Smooth muscle cell (in vitro differentiated cells): ENCODE results near the gene SLC27A1. TPM values are rescaled to one million over a fixed set of nuclear protein-coding genes. Genes with fewer than 3 reads are reported as not detected.

Source experiments
- DNase-seq: peaks from one replicate; lab custom pipeline; 2025; ENCODE audit not compliant: unreplicated experiment; lab: John Stamatoyannopoulos, UW
- H2AFZ ChIP-seq: fragments of 200-600 bp; sonication (generic); 2 replicates; pipeline ENCODE4 v1.6.0; 2016; ENCODE audit warnings: antibody characterized with exemption, low read depth, mild to moderate bottlenecking
- H3F3A ChIP-seq: fragments of 200-600 bp; sonication (generic); 2 replicates; pipeline ENCODE4 v1.6.0; 2017; ENCODE audit warnings: antibody characterized with exemption, low read depth
- H3K27ac ChIP-seq: fragments of 200-600 bp; sonication (generic); 2 replicates; pipeline ENCODE4 v1.5.1; 2016; ENCODE audit warnings: low read depth, mild to moderate bottlenecking
- H3K27me3 ChIP-seq: fragments of 200-600 bp; sonication (generic); 2 replicates; pipeline ENCODE4 v1.6.1; 2016; ENCODE audit warnings: low read depth, mild to moderate bottlenecking
- H3K36me3 ChIP-seq: fragments of 200-600 bp; sonication (generic); 2 replicates; pipeline ENCODE4 v1.5.1; 2016; ENCODE audit warnings: low read depth
- H3K4me1 ChIP-seq: fragments of 200-600 bp; sonication (generic); 2 replicates; pipeline ENCODE4 v1.5.1; 2016; ENCODE audit warnings: low read depth
- H3K4me2 ChIP-seq: fragments of 200-600 bp; sonication (generic); 2 replicates; pipeline ENCODE4 v1.6.0; 2016; ENCODE audit warnings: mild to moderate bottlenecking
- H3K4me3 ChIP-seq: fragments of 200-600 bp; sonication (generic); 2 replicates; pipeline ENCODE4 v1.5.1; 2016; ENCODE audit warnings: mild to moderate bottlenecking
- H3K79me2 ChIP-seq: fragments of 200-600 bp; sonication (generic); 2 replicates; pipeline ENCODE4 v1.6.0; 2016; ENCODE audit warnings: low read depth, mild to moderate bottlenecking
- H3K9ac ChIP-seq: fragments of 200-600 bp; sonication (generic); 2 replicates; pipeline ENCODE4 v1.6.0; 2016; ENCODE audit warnings: low read depth
- H3K9me3 ChIP-seq: fragments of 200-600 bp; sonication (generic); replicated peaks from 2 replicates; pipeline ENCODE4 v1.5.1; 2016; ENCODE audit warnings: low read depth
- H4K20me1 ChIP-seq: fragments of 200-600 bp; sonication (generic); 2 replicates; pipeline ENCODE4 v1.6.0; 2016; ENCODE audit warnings: low read depth
- WGBS: methylation state at CpG from one replicate; pipeline ENCODE4 v1.1.7; 2016; ENCODE audit warnings: low lambda C conversion rate; 5-methylcytosine and 5-hydroxymethylcytosine counted together
- polyA plus RNA-seq: library from polyadenylated mRNA; unstranded; fragments of >200 nt; fragmentation: Nextera tagmentation; extraction: Ambion mirVana; gene quantifications from 2 replicates; pipeline ENCODE4 v1.2.1, GENCODE V29; 2016
- total RNA-seq: library from RNA; depleted of rRNA; stranded (reverse); fragments of >200 nt; gene quantifications from 2 replicates; pipeline ENCODE4 v1.2.3, GENCODE V29; 2014
- TF ChIP-seq, protein P1 (sequence below): fragments of 200-600 bp; sonication (generic); IDR thresholded peaks from 2 replicates; pipeline ENCODE4 v1.5.1; 2017; ENCODE audit warnings: borderline replicate concordance, mild to moderate bottlenecking, antibody characterized with exemption; ENCODE audit not compliant: insufficient read depth, poor library complexity, severe bottlenecking

The SLC27A1 gene
- total and polyA plus RNA-seq, 2 experiments from 2014 or later, result 9.7 to 11.5 TPM

- peak; percentile 16 for DNase-seq
- no peak overlapping the region for H3K4me2 ChIP-seq
- WGBS, result 11% methylated on average over 24 of the region's 27 CpGs
Measured at GRCh38 chr19:17424743-17425365, 45.5 kb upstream of the SLC27A1 start.

GRCh38 chr19:17429641-17430113, 40.6 kb upstream of the SLC27A1 start:
- Histone ChIP-seq H3F3A (no peaks in the 10 kb centered on the region), H4K20me1 (no peaks in the 10 kb centered on the region), H3K4me3 (no peak overlapping the region), H3K36me3 (no peaks in the 10 kb centered on the region), H3K9me3 (no peaks in the 10 kb centered on the region), H3K9ac (no peak overlapping the region), H2AFZ (no peak overlapping the region), H3K4me2 (no peak overlapping the region), H3K27ac (no peak overlapping the region), H3K79me2 (no peaks in the 10 kb centered on the region), H3K27me3 (no peaks in the 10 kb centered on the region), H3K4me1 (no peaks in the 10 kb centered on the region)
- TF ChIP-seq, protein P1, sequence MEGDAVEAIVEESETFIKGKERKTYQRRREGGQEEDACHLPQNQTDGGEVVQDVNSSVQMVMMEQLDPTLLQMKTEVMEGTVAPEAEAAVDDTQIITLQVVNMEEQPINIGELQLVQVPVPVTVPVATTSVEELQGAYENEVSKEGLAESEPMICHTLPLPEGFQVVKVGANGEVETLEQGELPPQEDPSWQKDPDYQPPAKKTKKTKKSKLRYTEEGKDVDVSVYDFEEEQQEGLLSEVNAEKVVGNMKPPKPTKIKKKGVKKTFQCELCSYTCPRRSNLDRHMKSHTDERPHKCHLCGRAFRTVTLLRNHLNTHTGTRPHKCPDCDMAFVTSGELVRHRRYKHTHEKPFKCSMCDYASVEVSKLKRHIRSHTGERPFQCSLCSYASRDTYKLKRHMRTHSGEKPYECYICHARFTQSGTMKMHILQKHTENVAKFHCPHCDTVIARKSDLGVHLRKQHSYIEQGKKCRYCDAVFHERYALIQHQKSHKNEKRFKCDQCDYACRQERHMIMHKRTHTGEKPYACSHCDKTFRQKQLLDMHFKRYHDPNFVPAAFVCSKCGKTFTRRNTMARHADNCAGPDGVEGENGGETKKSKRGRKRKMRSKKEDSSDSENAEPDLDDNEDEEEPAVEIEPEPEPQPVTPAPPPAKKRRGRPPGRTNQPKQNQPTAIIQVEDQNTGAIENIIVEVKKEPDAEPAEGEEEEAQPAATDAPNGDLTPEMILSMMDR, result no peak
- DNase-seq, result no peak
- 83% methylated on average over 17 of the region's 17 CpGs for WGBS

More at GRCh38 chr19:17424743-17425365, 45.5 kb upstream of the SLC27A1 start:
- no peak overlapping the region for H2AFZ ChIP-seq
- no peak overlapping the region for H3K9ac ChIP-seq
- H3K4me3 ChIP-seq, result no peak overlapping the region
- H3K36me3 ChIP-seq, result no peaks in the 10 kb centered on the region
- no peaks in the 10 kb centered on the region for H3F3A ChIP-seq
- no peak overlapping the region for H3K27ac ChIP-seq
- no peaks in the 10 kb centered on the region for H3K4me1 ChIP-seq
- H3K9me3 ChIP-seq, result no peaks in the 10 kb centered on the region
- TF ChIP-seq, protein P1, result peak; percentile 40
- H3K79me2 ChIP-seq, result no peaks in the 10 kb centered on the region
- no peaks in the 10 kb centered on the region for H3K27me3 ChIP-seq
- H4K20me1 ChIP-seq, result no peaks in the 10 kb centered on the region

DNA sequence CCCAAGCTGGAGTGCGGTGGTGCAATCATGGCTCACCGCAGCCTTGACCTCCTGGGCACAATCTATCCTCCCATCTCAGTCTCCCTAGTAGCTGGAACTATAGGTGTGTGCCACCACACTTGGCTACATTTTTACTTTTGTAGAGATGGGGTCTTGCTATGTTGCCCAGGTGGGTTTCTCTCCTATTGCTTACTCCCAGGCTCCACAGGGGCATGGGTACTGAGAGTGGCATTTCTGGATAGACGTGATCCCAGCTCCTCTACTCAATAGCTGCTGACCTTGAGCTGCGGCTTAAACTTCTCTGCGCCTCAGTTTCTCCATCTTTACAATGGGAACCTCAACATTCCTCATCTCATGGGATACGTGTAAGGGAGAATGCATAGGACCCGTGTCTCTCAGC, 38.9 kb upstream of the SLC27A1 start:
- Histone ChIP-seq H3K36me3 (no peaks in the 10 kb centered on the region), H3K27ac (no peak overlapping the region), H3F3A (no peaks in the 10 kb centered on the region), H3K9ac (no peak overlapping the region), H4K20me1 (no peaks in the 10 kb centered on the region), H3K4me2 (no peak overlapping the region), H3K9me3 (no peaks in the 10 kb centered on the region), H3K79me2 (no peaks in the 10 kb centered on the region), H3K4me3 (no peak overlapping the region), H3K4me1 (no peaks in the 10 kb centered on the region), H2AFZ (no peak overlapping the region), H3K27me3 (no peaks in the 10 kb centered on the region)
- DNase-seq, result no peak
- 92% methylated on average over 7 of the region's 7 CpGs for WGBS
- TF ChIP-seq, protein P1, result no peak

DNA sequence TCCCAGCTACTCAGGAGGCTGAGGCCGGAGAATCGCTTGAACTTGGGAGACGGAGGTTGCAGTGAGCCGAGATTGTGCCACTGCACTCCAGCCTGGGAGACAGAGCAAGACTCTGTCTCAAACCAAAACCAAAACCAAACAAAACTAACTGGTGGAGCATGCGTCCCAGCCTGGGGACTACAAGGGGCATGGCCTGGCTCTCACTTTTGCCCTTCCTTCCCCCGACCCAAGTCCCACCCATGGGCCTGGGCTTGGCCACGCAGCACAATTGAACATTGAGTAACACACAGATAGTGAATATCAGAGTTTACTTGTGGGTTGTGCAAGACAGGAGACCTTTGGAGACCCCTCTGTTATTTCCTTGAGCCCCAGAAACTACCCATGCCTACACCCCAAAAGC, 35.1 kb upstream of the SLC27A1 start:
- H3K4me3 ChIP-seq, result no peak overlapping the region
- no peaks in the 10 kb centered on the region for H3K9me3 ChIP-seq
- 94% methylated on average over 7 of the region's 7 CpGs for WGBS
- no peaks in the 10 kb centered on the region for H3F3A ChIP-seq
- no peak overlapping the region for H2AFZ ChIP-seq
- H3K4me2 ChIP-seq, result no peak overlapping the region
- H4K20me1 ChIP-seq, result no peaks in the 10 kb centered on the region
- no peaks in the 10 kb centered on the region for H3K27me3 ChIP-seq
- no peaks in the 10 kb centered on the region for H3K79me2 ChIP-seq
- no peaks in the 10 kb centered on the region for H3K36me3 ChIP-seq
- H3K4me1 ChIP-seq, result no peaks in the 10 kb centered on the region
- DNase-seq, result no peak
- no peak overlapping the region for H3K27ac ChIP-seq
- no peak overlapping the region for H3K9ac ChIP-seq
- TF ChIP-seq, protein P1, result no peak
